Measurements from ENCODE around the gene RITA1.

RITA1 gene

GRCh38 chr12:113221181-113221996 is 35.9 kb downstream of the RITA1 start, which contains the start of gene TPCN1:
TPCN1 (plus strand) TSS chr12:113221464; CDS start chr12:113226853, 5,389 bp downstream.
- H3K4me1 Mint-ChIP-seq (ENCODE audit: low read depth), result peaks cover 42% of the 10 kb centered on the region
- H3K27ac Mint-ChIP-seq, result peak within 1 kb of the TSS; percentile 91
- H3K4me3 Mint-ChIP-seq, result peak within 1 kb of the TSS; percentile 91
- no peaks in the 10 kb centered on the region for H3K9me3 Mint-ChIP-seq
- peaks cover 7% of the 10 kb centered on the region for H3K36me3 Mint-ChIP-seq (ENCODE audit: low read depth)
- no peaks in the 10 kb centered on the region for H3K27me3 Mint-ChIP-seq

GRCh38 chr12:113221997-113222729 is 36.6 kb downstream of the RITA1 start:
- Mint-ChIP-seq H3K27ac (peak overlapping the region; percentile 91), H3K4me1 (ENCODE audit: low read depth) (peaks cover 40% of the 10 kb centered on the region), H3K9me3 (no peaks in the 10 kb centered on the region), H3K36me3 (ENCODE audit: low read depth) (peaks cover 11% of the 10 kb centered on the region), H3K4me3 (peak overlapping the region; percentile 91), H3K27me3 (no peaks in the 10 kb centered on the region)

- peaks cover 32% of the 10 kb centered on the region for H3K4me1 Mint-ChIP-seq (ENCODE audit: low read depth)
- peak overlapping the region; percentile 91 for H3K4me3 Mint-ChIP-seq
- H3K27me3 Mint-ChIP-seq, result no peaks in the 10 kb centered on the region
- peaks cover 19% of the 10 kb centered on the region for H3K36me3 Mint-ChIP-seq (ENCODE audit: low read depth)
- H3K9me3 Mint-ChIP-seq, result no peaks in the 10 kb centered on the region
- peak overlapping the region; percentile 91 for H3K27ac Mint-ChIP-seq
Observed at GRCh38 chr12:113222730-113223531, 37.4 kb downstream of the RITA1 start.

- no peak overlapping the region for H3K27ac Mint-ChIP-seq
- peaks cover 33% of the 10 kb centered on the region for H3K36me3 Mint-ChIP-seq (ENCODE audit: low read depth)
- no peaks in the 10 kb centered on the region for H3K9me3 Mint-ChIP-seq
- peaks cover 47% of the 10 kb centered on the region for H3K4me1 Mint-ChIP-seq (ENCODE audit: low read depth)
- no peaks in the 10 kb centered on the region for H3K27me3 Mint-ChIP-seq
- no peak overlapping the region for H3K4me3 Mint-ChIP-seq
Observed at GRCh38 chr12:113224955-113225354, 39.4 kb downstream of the RITA1 start.

- Mint-ChIP-seq H3K4me3 (no peak overlapping the region), H3K4me1 (ENCODE audit: low read depth) (peaks cover 54% of the 10 kb centered on the region), H3K36me3 (ENCODE audit: low read depth) (peaks cover 52% of the 10 kb centered on the region)
Observed at GRCh38 chr12:113226696-113227568, 41.4 kb downstream of the RITA1 start.

GRCh38 chr12:113227686-113228391 is 42.3 kb downstream of the RITA1 start:
- Mint-ChIP-seq H3K4me1 (ENCODE audit: low read depth) (peaks cover 54% of the 10 kb centered on the region), H3K4me3 (no peak overlapping the region), H3K27ac (peak overlapping the region; percentile 68), H3K9me3 (no peaks in the 10 kb centered on the region), H3K36me3 (ENCODE audit: low read depth) (peaks cover 54% of the 10 kb centered on the region), H3K27me3 (no peaks in the 10 kb centered on the region)

More at GRCh38 chr12:113226696-113227568, 41.4 kb downstream of the RITA1 start:
- Mint-ChIP-seq H3K9me3 (no peaks in the 10 kb centered on the region), H3K27me3 (no peaks in the 10 kb centered on the region), H3K27ac (no peak overlapping the region)

- Mint-ChIP-seq H3K36me3 (ENCODE audit: low read depth) (peaks cover 56% of the 10 kb centered on the region), H3K4me1 (ENCODE audit: low read depth) (peaks cover 54% of the 10 kb centered on the region), H3K27me3 (no peaks in the 10 kb centered on the region), H3K4me3 (no peak overlapping the region), H3K27ac (peak overlapping the region; percentile 68), H3K9me3 (no peaks in the 10 kb centered on the region)
Observed at GRCh38 chr12:113228394-113229028, 43.0 kb downstream of the RITA1 start.

GRCh38 chr12:113230315-113231234 is 45.1 kb downstream of the RITA1 start:
- H3K4me1 Mint-ChIP-seq (ENCODE audit: low read depth), result peaks cover 57% of the 10 kb centered on the region
- H3K27ac Mint-ChIP-seq, result peak overlapping the region; percentile 83
- H3K4me3 Mint-ChIP-seq, result peak overlapping the region; percentile 38
- H3K9me3 Mint-ChIP-seq, result no peaks in the 10 kb centered on the region
- H3K27me3 Mint-ChIP-seq, result no peaks in the 10 kb centered on the region
- peaks cover 59% of the 10 kb centered on the region for H3K36me3 Mint-ChIP-seq (ENCODE audit: low read depth)

GRCh38 chr12:113231235-113232088 is 45.9 kb downstream of the RITA1 start:
- Mint-ChIP-seq H3K27ac (no peak overlapping the region), H3K36me3 (ENCODE audit: low read depth) (peaks cover 62% of the 10 kb centered on the region), H3K27me3 (no peaks in the 10 kb centered on the region), H3K4me1 (ENCODE audit: low read depth) (peaks cover 66% of the 10 kb centered on the region), H3K4me3 (no peak overlapping the region), H3K9me3 (no peaks in the 10 kb centered on the region)

GRCh38 chr12:113232089-113232839 is 46.7 kb downstream of the RITA1 start:
- no peaks in the 10 kb centered on the region for H3K9me3 Mint-ChIP-seq
- H3K4me1 Mint-ChIP-seq (ENCODE audit: low read depth), result peaks cover 71% of the 10 kb centered on the region
- peak overlapping the region; percentile 66 for H3K4me3 Mint-ChIP-seq
- H3K36me3 Mint-ChIP-seq (ENCODE audit: low read depth), result peaks cover 57% of the 10 kb centered on the region
- H3K27me3 Mint-ChIP-seq, result no peaks in the 10 kb centered on the region
- peak overlapping the region; percentile 82 for H3K27ac Mint-ChIP-seq
